Panc1 (cell line): ENCODE measurements around the gene PCTP. TPM values are rescaled to one million over a fixed set of nuclear protein-coding genes. Genes with fewer than 3 reads are reported as not detected.

ENCODE experiments used
- ATAC-seq: fragments of 200-7000 bp; cut with Tn5 transposase; 2 replicates; pipeline ENCODE4 v1.9.1; 2020; ENCODE audit warnings: mild to moderate bottlenecking, moderate library complexity
- BruUV-seq: library from RNA; stranded (reverse); fragments of 400-500 nt; replicated peaks from 2 replicates; lab custom pipeline; 2021; lab: Mats Ljungman, UMichigan
- CTCF ChIA-PET: fragments of 300-600 bp; sonication (Branson Sonifier 250); formaldehyde crosslinking; loops from one replicate; lab custom pipeline; 2022; ENCODE audit warnings: antibody characterized with exemption; lab: Charles Lee
- POLR2A ChIA-PET: fragments of 300-600 bp; sonication (Branson Sonifier 250); formaldehyde crosslinking; loops from one replicate; lab custom pipeline; 2022; ENCODE audit warnings: antibody characterized with exemption; lab: Charles Lee
- DNase-seq: peaks from one replicate; pipeline ENCODE4 v3.0.0-alpha.2; 2010; ENCODE audit warnings: low read depth, low spot score
- H3K27ac ChIP-seq: 2 replicates; pipeline ENCODE4 v1.5.1; 2011; ENCODE audit warnings: mild to moderate bottlenecking, low read length, inconsistent platforms
- H3K27me3 ChIP-seq: fragments of 200-500 bp; sonication (Bioruptor generic); 2 replicates; pipeline ENCODE4 v1.6.0; 2014; ENCODE audit warnings: low read length, inconsistent platforms; ENCODE audit not compliant: control insufficient read depth, insufficient read depth
- H3K36me3 ChIP-seq: fragments of 200-500 bp; sonication (Bioruptor generic); 2 replicates; pipeline ENCODE4 v1.5.1; 2014; ENCODE audit warnings: inconsistent platforms, mild to moderate bottlenecking, low read length, moderate library complexity; ENCODE audit not compliant: control insufficient read depth, insufficient read depth
- H3K4me1 ChIP-seq: 2 replicates; pipeline ENCODE4 v1.5.1; 2011; ENCODE audit warnings: inconsistent platforms, mild to moderate bottlenecking, low read length, moderate library complexity; ENCODE audit not compliant: control insufficient read depth, insufficient read depth
- H3K4me3 ChIP-seq, 2 experiments: 2 replicates each; pipeline ENCODE4 v1.5.1; 2011 to 2012; ENCODE audit warnings: low read depth in 2 of 2, low read length in 2 of 2, mild to moderate bottlenecking in 2 of 2, inconsistent platforms in 1 of 2, moderate library complexity in 1 of 2
- H3K9me3 ChIP-seq: fragments of 200-500 bp; sonication (Bioruptor generic); 2 replicates; pipeline ENCODE4 v1.5.1; 2014; ENCODE audit warnings: low read depth, mild to moderate bottlenecking, inconsistent platforms, low read length, moderate library complexity; ENCODE audit not compliant: control insufficient read depth, insufficient read depth
- POLR2AphosphoS5 ChIP-seq: IDR thresholded peaks from 2 replicates; pipeline ENCODE4 v1.6.1; 2012; ENCODE audit warnings: mild to moderate bottlenecking, low read depth, low read length, moderate library complexity
- SIN3A ChIP-seq: IDR thresholded peaks from 2 replicates; pipeline ENCODE4 v1.6.1; 2012; ENCODE audit warnings: low read depth, mild to moderate bottlenecking, low read length, moderate library complexity, borderline replicate concordance; ENCODE audit not compliant: insufficient read depth
- TCF7L2 ChIP-seq: IDR thresholded peaks from 2 replicates; pipeline ENCODE4 v1.6.1; 2011; ENCODE audit warnings: mild to moderate bottlenecking, low read depth, low read length, inconsistent platforms
- in situ Hi-C: cut with HindIII; loops from 2 replicates; pipeline ENCODE4 v1.10.0; 2016; ENCODE audit warnings: low sequenced_read_pairs, low pct_unique_long_range_greater_than_20kb
- intact Hi-C: fragments of 100-400 bp; cut with micrococcal nuclease; formaldehyde crosslinking; loops from one replicate; pipeline ENCODE4 v1.10.0; 2022; ENCODE audit not compliant: unreplicated experiment
- total RNA-seq: library from RNA; stranded (reverse); gene quantifications from one replicate; pipeline ENCODE4 v1.2.1, GENCODE V29; 2021; ENCODE audit not compliant: unreplicated experiment
- TF ChIP-seq, protein P1 (sequence below), 2 experiments: IDR thresholded peaks; 2 replicates each; pipeline ENCODE4 v1.6.1; 2011 to 2012; ENCODE audit warnings: low read depth in 2 of 2, control low read depth in 1 of 2, low read length in 1 of 2, mild to moderate bottlenecking in 1 of 2, moderate library complexity in 1 of 2; ENCODE audit not compliant: insufficient read depth in 1 of 2
- TF ChIP-seq, protein P2 (sequence below): fragments of 450-650 bp; IDR thresholded peaks from 2 replicates; pipeline ENCODE4 v1.5.1; 2017; ENCODE audit warnings: mild to moderate bottlenecking

PCTP gene
- total RNA-seq, 1 experiment from 2014 or later, result 23.7 TPM

DNA sequence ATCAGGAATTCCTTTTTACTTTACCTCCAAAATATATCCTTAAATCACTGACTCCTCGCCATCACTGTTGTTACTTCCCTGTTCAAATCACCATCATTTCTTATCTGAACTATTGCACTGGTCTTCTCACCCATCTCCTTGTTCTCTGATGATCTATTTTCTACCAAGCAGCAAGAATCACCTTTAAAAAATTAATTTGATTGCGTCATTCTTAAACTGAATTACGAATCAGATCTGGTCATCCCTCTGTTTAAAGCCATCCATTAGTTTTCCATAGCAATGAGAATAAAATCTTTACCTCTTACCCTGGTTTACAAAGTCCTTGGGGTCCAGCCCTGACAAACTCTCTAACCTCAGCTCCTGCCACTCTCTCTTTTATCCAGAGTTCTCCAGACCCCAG is 14.6 kb downstream of the PCTP start:
- Histone ChIP-seq H3K4me1 (0 out of 2 replicates have a peak, but pooled peaks cover 5% of the 10 kb centered on the region), H3K27ac (no peak overlapping the region), H3K4me3 (no peak overlapping the region), H3K36me3 (no peaks in the 10 kb centered on the region), H3K27me3 (no peaks in the 10 kb centered on the region), H3K9me3 (no peaks in the 10 kb centered on the region)
- BruUV-seq, result no TSS peak
- intact Hi-C loops (no loop called here), in situ Hi-C loops (no loop called here)
- TF ChIP-seq SIN3A (no peak), POLR2AphosphoS5 (no peak), TCF7L2 (no peak)
- TF ChIP-seq, protein P1, sequence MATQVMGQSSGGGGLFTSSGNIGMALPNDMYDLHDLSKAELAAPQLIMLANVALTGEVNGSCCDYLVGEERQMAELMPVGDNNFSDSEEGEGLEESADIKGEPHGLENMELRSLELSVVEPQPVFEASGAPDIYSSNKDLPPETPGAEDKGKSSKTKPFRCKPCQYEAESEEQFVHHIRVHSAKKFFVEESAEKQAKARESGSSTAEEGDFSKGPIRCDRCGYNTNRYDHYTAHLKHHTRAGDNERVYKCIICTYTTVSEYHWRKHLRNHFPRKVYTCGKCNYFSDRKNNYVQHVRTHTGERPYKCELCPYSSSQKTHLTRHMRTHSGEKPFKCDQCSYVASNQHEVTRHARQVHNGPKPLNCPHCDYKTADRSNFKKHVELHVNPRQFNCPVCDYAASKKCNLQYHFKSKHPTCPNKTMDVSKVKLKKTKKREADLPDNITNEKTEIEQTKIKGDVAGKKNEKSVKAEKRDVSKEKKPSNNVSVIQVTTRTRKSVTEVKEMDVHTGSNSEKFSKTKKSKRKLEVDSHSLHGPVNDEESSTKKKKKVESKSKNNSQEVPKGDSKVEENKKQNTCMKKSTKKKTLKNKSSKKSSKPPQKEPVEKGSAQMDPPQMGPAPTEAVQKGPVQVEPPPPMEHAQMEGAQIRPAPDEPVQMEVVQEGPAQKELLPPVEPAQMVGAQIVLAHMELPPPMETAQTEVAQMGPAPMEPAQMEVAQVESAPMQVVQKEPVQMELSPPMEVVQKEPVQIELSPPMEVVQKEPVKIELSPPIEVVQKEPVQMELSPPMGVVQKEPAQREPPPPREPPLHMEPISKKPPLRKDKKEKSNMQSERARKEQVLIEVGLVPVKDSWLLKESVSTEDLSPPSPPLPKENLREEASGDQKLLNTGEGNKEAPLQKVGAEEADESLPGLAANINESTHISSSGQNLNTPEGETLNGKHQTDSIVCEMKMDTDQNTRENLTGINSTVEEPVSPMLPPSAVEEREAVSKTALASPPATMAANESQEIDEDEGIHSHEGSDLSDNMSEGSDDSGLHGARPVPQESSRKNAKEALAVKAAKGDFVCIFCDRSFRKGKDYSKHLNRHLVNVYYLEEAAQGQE (IDR thresholded peaks at IDR 0.05; ENCODE audit: insufficient read depth in 1 of 2, low read depth in 2 of 2, low read length in 1 of 2), result no peak
- TF ChIP-seq, protein P2, sequence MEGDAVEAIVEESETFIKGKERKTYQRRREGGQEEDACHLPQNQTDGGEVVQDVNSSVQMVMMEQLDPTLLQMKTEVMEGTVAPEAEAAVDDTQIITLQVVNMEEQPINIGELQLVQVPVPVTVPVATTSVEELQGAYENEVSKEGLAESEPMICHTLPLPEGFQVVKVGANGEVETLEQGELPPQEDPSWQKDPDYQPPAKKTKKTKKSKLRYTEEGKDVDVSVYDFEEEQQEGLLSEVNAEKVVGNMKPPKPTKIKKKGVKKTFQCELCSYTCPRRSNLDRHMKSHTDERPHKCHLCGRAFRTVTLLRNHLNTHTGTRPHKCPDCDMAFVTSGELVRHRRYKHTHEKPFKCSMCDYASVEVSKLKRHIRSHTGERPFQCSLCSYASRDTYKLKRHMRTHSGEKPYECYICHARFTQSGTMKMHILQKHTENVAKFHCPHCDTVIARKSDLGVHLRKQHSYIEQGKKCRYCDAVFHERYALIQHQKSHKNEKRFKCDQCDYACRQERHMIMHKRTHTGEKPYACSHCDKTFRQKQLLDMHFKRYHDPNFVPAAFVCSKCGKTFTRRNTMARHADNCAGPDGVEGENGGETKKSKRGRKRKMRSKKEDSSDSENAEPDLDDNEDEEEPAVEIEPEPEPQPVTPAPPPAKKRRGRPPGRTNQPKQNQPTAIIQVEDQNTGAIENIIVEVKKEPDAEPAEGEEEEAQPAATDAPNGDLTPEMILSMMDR, result no peak
- CTCF ChIA-PET, result no interaction called here
- POLR2A ChIA-PET, result no interaction called here
- no peak for DNase-seq
- no peak for ATAC-seq

DNA sequence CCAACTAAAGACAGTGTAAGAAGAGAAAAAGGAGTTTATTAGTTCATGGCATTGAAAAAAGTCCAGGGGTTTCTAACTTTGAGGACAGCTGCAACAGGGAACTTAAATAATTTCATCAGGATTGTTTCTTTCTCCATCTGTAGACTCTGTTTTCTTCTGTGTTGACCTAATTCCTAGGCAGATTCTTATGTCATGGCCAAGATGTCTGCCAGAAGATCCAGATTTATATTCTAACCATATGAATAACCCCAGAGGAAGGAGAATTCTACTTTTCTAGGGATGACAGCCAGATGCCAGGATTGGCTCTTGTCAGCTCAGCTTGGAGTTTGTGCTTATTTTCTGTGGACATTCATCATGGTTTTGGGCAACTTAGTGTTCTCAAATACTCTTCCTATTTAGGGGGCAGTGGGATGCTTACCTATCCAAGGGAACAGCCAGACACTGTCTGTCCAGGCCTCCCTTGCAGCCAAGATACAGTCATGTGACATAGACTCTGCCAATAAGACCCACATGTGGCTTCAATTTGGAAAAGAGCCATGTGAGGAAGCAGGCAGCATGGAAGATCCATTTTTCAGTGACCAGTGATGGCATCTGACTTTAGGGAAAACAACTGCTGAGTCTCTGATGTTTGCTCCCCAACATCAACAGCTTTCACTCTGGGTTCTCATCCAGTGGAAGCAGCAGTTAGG is 18.2 kb downstream of the PCTP start:
- DNase-seq (no peak), ATAC-seq (no peak)
- H3K4me3 ChIP-seq, result no peak overlapping the region
- TF ChIP-seq TCF7L2, result no peak
- TF ChIP-seq, protein P1 (IDR thresholded peaks at IDR 0.05; ENCODE audit: insufficient read depth in 1 of 2, low read depth in 2 of 2, low read length in 1 of 2), result no peak
- TF ChIP-seq SIN3A, result no peak
- TF ChIP-seq, protein P2, result no peak
- TF ChIP-seq POLR2AphosphoS5, result no peak
- in situ Hi-C loops, result no loop called here
- H3K27ac ChIP-seq, result no peak overlapping the region
- H3K36me3 ChIP-seq, result no peaks in the 10 kb centered on the region
- H3K27me3 ChIP-seq, result no peaks in the 10 kb centered on the region
- POLR2A ChIA-PET, result no interaction called here
- H3K9me3 ChIP-seq, result no peaks in the 10 kb centered on the region
- no TSS peak for BruUV-seq
- H3K4me1 ChIP-seq, result 0 out of 2 replicates have a peak, but pooled peaks cover 5% of the 10 kb centered on the region
- CTCF ChIA-PET, result interaction anchor here (0.6 kb wide), 1 partner anchor 18 kb away, joined by 3 read pairs; the partner anchor contains the start of gene PCTP
- intact Hi-C loops, result no loop called here
